Ovary (tissue), 9 donors: ENCODE results near the gene ZBTB43. TPM values are rescaled to one million over a fixed set of nuclear protein-coding genes. Genes with fewer than 3 reads are reported as not detected.

Source experiments
- DNase-seq, 5 donors: peaks; one replicate each; pipeline ENCODE4 v3.0.0-alpha.2; 2019 to 2020
- H3K27ac ChIP-seq, 2 donors: fragments of 200-600 bp; one replicate each; pipeline versions ENCODE4 v1.5.1 to v1.8.0; 2019 to 2022
- H3K27me3 ChIP-seq: fragments of 200-600 bp; one replicate; pipeline ENCODE4 v1.8.0; 2022
- H3K36me3 ChIP-seq: fragments of 200-600 bp; sonication (generic); one replicate; pipeline ENCODE4 v1.5.1; 2019
- H3K4me1 ChIP-seq: one replicate; pipeline ENCODE4 v1.8.1; 2013; ENCODE audit warnings: mild to moderate bottlenecking, moderate library complexity; ENCODE audit not compliant: insufficient read depth
- H3K4me3 ChIP-seq: fragments of 200-600 bp; sonication (generic); one replicate; pipeline ENCODE4 v1.5.1; 2017
- H3K9me3 ChIP-seq, 2 donors: fragments of 200-600 bp in 1 of 2; sonication (generic) in 1 of 2; one replicate each; pipeline versions ENCODE4 v1.5.1 to v1.8.1; 2013 to 2019; ENCODE audit warnings: mild to moderate bottlenecking in 1 of 2, moderate library complexity in 1 of 2
- CTCF ChIP-seq, 3 donors: fragments of 450-650 bp in 2 of 3; fragments of 200-600 bp in 1 of 3; IDR thresholded peaks; one replicate each; pipeline versions ENCODE4 v1.5.1 to v1.8.0; 2016 to 2022; ENCODE audit warnings: antibody characterized with exemption in 3 of 3, mild to moderate bottlenecking in 1 of 3
- EP300 ChIP-seq: sonication (generic); formaldehyde crosslinking; IDR thresholded peaks from one replicate; pipeline ENCODE4 v1.6.1; 2017; ENCODE audit warnings: antibody characterized with exemption
- POLR2A ChIP-seq: fragments of 450-650 bp; IDR thresholded peaks from one replicate; pipeline ENCODE4 v1.6.1; 2017; ENCODE audit warnings: antibody characterized with exemption, mild to moderate bottlenecking, moderate library complexity
- WGBS, 3 donors: extraction: QIAGEN DNeasy Blood & Tissue Kit in 1 of 3; methylation state at CpG; one replicate each; pipeline versions ENCODE4 v1.1.5 to v1.1.7; 2013 to 2017; 5-methylcytosine and 5-hydroxymethylcytosine counted together
- intact Hi-C, 4 donors: fragments of 100-400 bp; cut with DNase I; formaldehyde crosslinking; loops; one replicate each; pipeline versions ENCODE4 v1.11.0 to v1.15.1; 2022 to 2023
- polyA plus RNA-seq, 2 donors: library from polyadenylated mRNA; stranded (reverse); fragments of 200-250 nt in 1 of 2; fragments of 350-450 nt in 1 of 2; fragmentation: Illumina TruSeq in 1 of 2; extraction: RNeasy Lipid Tissue Mini Kit (QIAGEN cat#74804) in 1 of 2; gene quantifications; one replicate each; pipeline ENCODE4 v1.2.3, GENCODE V29; 2013 to 2014
- total RNA-seq, 7 donors: library from RNA; depleted of rRNA in 2 of 7; stranded (reverse); fragments of >200 nt in 2 of 7; fragmentation: NEBNext Ultra II Directional in 3 of 7; extraction: Animal tissue kit (Norgen Biotek cat#: 25700) in 3 of 7; gene quantifications; one replicate each; pipeline versions ENCODE4 v1.1.0 to v1.2.4, GENCODE V29; 2016 to 2023
- donor health status: DM: no; HTN: no; CAD: no; lungs with moderate emphysema.
- donor health status: DM: no; HTN: no; CAD: no.
- donor health status: Bipolar disorder and iron deficiency.
- donor health status: DM: yes; HTN: yes; CAD: no.
- donor health status: DM: no; HTN: no; CAD: no.
- donor health status: DM: yes; HTN: yes; CAD: no.

Gene ZBTB43
- total and polyA plus RNA-seq, 9 donors, result 5.0 to 33.3 (median 14.8) TPM

- intact Hi-C loops, result no loop called here
- no peaks in the 10 kb centered on the region for H3K36me3 ChIP-seq
- no peak overlapping the region for H3K27ac ChIP-seq
- H3K9me3 ChIP-seq, result no peaks in the 10 kb centered on the region
- TF ChIP-seq EP300 (no peak), POLR2A (no peak), CTCF (IDR thresholded peaks at IDR 0.05) (no peak)
- H3K27me3 ChIP-seq, result no peaks in the 10 kb centered on the region
- WGBS, 3 donors, result 83 to 90% (median 84%) methylated on average over 2 of the region's 2 CpGs
- DNase-seq, result no peak
- H3K4me1 ChIP-seq, result peaks cover 12% of the 10 kb centered on the region
- H3K4me3 ChIP-seq, result no peak overlapping the region
These were observed 54.3 kb downstream of the ZBTB43 start for GRCh38 chr9:126859111-126859510.

DNA sequence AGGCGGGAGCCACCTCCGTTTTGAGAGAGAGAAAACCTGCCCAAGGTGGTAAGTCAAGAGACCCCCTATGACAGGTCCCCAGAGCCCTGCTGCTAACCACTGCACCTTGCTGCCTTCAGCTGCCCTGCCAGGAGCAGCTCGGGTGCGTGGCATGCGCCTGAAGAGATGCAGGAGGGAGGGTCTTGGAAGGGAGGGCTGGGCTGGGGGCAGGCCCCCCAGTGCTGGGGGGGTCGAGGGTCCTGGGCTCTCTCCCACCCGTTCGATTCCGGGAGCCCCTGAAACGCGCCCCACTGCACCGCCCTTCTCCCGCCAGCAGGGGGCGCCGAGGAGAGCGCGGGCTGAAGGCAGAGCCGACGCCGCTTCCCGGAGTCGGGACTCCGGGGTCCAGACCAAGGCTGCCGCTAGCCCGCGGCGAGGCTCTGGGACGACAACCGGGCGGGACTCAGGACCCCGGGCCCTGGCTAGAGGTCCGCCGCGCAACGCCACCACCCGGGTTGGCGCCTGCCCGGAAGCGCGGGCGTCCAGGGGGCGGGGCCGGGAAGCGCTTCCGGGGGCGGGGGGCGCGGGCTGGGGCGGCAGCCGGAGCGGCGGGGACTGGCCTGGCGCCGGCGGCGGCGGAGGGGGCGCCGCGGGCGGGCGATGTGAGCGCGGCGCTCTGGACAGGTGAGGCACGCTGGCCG lies 55.4 kb downstream of the ZBTB43 start, which contains the start of gene ZBTB34:
ZBTB34 (plus strand) TSS at position 563 of the 680 bp plus-strand sequence. CDS start 18,761 bp downstream, outside the sequence.
- Histone ChIP-seq H3K4me1 (peaks cover 12% of the 10 kb centered on the region), H3K4me3 (peak within 1 kb of the TSS; percentile 77), H3K27me3 (no peaks in the 10 kb centered on the region), H3K27ac (peak within 1 kb of the TSS; percentile 77 to 78), H3K36me3 (no peaks in the 10 kb centered on the region), H3K9me3 (no peaks in the 10 kb centered on the region)
- peak; percentile 93 to 100 (median 98) for TF ChIP-seq CTCF (IDR thresholded peaks at IDR 0.05)
- TF ChIP-seq POLR2A, result no peak
- 1% methylated on average over 33 to 67 of the region's 67 CpGs for WGBS, 3 donors
- intact Hi-C loops, result no loop called here
- DNase-seq, result peak; percentile 59 to 82 (median 70)

DNA sequence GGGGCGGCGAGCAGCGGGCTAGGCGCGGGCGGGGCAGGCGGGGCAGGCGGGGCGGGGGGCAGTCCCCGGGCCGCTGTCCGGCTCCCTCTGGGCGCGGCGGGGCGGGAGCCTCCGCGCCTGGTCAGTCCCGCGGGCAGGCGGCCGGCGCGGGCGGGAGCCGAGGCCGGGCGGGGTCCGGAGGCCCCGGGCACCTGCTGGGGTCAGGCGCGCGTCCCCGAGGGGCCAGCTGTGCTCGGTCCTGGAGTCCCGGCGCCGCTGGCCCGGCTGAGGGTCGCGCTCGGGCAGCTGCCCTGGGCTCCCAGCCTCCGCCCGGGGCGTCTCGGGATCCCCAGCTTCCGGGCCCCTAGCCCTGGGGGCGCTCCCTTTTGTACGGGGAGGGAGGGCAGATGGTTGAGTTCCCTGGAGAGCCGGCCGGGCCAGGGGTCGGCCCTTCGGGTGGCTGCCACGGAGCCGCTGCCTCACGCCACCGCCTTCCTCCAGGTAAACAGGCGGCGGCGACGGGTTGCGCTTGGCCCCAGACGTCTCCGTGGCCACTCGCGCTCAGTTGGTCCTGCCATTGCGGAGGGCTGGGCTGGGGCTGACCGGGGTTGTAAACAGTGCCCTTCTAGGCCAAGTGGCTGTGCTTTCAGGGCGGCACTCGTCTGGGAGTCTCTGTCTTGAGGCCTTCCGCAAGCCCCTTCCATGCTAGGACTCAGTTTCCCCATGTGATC lies 56.1 kb downstream of the ZBTB43 start:
- WGBS, 3 donors, result 0 to 1% (median 0%) methylated on average over 21 to 71 of the region's 71 CpGs

DNA sequence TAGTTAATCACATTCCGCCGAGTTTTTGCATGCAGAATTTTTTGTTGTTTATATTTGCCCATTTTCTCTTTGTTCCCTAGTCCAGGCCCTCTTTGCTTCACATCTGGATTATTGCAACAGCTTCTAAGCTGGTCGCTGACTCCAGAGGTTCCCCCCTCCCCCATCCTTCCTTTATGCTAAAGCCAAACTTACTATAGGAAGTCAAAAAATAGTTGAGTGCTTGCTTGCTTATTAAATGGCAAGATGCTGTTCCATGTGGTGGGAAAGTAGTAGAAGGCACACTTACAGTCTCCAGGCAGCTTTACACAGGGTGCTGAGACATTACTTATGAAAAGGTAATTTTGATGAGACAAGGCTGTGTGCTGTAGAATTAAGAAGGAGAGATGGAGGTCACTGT lies 56.9 kb downstream of the ZBTB43 start:
- intact Hi-C loops, result no loop called here
- TF ChIP-seq CTCF (IDR thresholded peaks at IDR 0.05) (no peak), POLR2A (no peak), EP300 (no peak)

More for the DNA sequence above, 56.1 kb downstream of the ZBTB43 start:
- Histone ChIP-seq H3K27me3 (no peaks in the 10 kb centered on the region), H3K4me1 (peaks cover 12% of the 10 kb centered on the region), H3K4me3 (peak overlapping the region; percentile 77), H3K36me3 (no peaks in the 10 kb centered on the region), H3K27ac (peak overlapping the region; percentile 22 to 77), H3K9me3 (no peaks in the 10 kb centered on the region)
- no peak for TF ChIP-seq POLR2A
- TF ChIP-seq EP300, result no peak
- TF ChIP-seq CTCF (IDR thresholded peaks at IDR 0.05), result no peak
- DNase-seq, result peak in 2 of 5 donors; percentile 26
- intact Hi-C loops, result no loop called here

More for the DNA sequence above, 56.9 kb downstream of the ZBTB43 start:
- DNase-seq, result no peak
- Histone ChIP-seq H3K4me1 (peaks cover 12% of the 10 kb centered on the region), H3K27ac (no peak overlapping the region), H3K4me3 (peak overlapping the region; percentile 77), H3K36me3 (no peaks in the 10 kb centered on the region), H3K27me3 (no peaks in the 10 kb centered on the region), H3K9me3 (no peaks in the 10 kb centered on the region)
- WGBS, 3 donors, result 9 to 17% (median 12%) methylated on average over 3 of the region's 3 CpGs
